Endothelial cell of umbilical vein (primary cell): ENCODE measurements around the gene TLR8.

Source experiments
- CTCF ChIP-seq, 2 donors: IDR thresholded peaks; 1 replicate in 1 of 2; 2 replicates in 1 of 2; pipeline ENCODE4 v1.5.1; 2011; ENCODE audit warnings: low read length in 2 of 2, mild to moderate bottlenecking in 2 of 2, moderate library complexity in 2 of 2, control low read depth in 1 of 2, inconsistent platforms in 1 of 2, low read depth in 1 of 2; ENCODE audit not compliant: insufficient read depth in 1 of 2; ENCODE audit errors: extremely low read depth in 1 of 2
- EZH2 ChIP-seq: IDR thresholded peaks from 2 replicates; pipeline ENCODE4 v1.6.1; 2012; ENCODE audit warnings: borderline replicate concordance, low read depth, mild to moderate bottlenecking, moderate library complexity, low read length, inconsistent platforms; ENCODE audit not compliant: severe bottlenecking
- JUN ChIP-seq: IDR thresholded peaks from 2 replicates; pipeline ENCODE4 v1.6.1; 2011; ENCODE audit warnings: borderline replicate concordance, low read depth; ENCODE audit not compliant: insufficient read length, insufficient read depth

DNA sequence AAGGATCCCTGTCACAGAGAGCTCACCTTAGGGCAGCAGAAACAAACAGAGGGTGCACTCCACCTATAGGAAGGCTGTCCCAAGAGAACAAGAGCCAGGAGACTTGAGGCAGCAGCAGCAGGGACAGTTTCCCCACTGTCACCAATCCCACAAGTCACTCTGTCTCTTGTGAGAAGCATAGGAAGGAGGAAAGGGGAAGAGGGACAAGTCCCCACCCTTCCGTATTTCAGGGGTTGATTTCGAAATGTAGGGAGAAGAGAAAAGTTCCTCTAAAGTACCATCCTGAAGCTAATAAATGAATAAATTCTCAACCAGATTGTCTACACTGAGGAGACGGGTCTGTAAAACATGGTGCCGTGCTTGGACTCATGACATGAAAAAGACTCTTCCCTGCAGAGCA is 9.5 kb upstream of the TLR8 start:
- TF ChIP-seq JUN (no peak), EZH2 (no peak), CTCF (IDR thresholded peaks at IDR 0.05; ENCODE audit: extremely low read depth in 1 of 2, insufficient read depth in 1 of 2, low read depth in 1 of 2, low read length in 2 of 2) (no peak)
